DND-41 (cell line): ENCODE measurements around the gene MVP.

Experiments used
- CTCF ChIP-seq: IDR thresholded peaks from 2 replicates; pipeline ENCODE4 v1.5.1; 2012; ENCODE audit warnings: borderline replicate concordance, low read length, moderate library complexity, mild to moderate bottlenecking; ENCODE audit not compliant: poor library complexity, severe bottlenecking; ENCODE audit errors: extremely low read depth
- EZH2 ChIP-seq: IDR thresholded peaks from 3 replicates; pipeline ENCODE4 v1.6.1; 2012; ENCODE audit warnings: borderline replicate concordance, low read depth, mild to moderate bottlenecking, moderate library complexity, low read length, inconsistent platforms; ENCODE audit not compliant: severe bottlenecking

DNA sequence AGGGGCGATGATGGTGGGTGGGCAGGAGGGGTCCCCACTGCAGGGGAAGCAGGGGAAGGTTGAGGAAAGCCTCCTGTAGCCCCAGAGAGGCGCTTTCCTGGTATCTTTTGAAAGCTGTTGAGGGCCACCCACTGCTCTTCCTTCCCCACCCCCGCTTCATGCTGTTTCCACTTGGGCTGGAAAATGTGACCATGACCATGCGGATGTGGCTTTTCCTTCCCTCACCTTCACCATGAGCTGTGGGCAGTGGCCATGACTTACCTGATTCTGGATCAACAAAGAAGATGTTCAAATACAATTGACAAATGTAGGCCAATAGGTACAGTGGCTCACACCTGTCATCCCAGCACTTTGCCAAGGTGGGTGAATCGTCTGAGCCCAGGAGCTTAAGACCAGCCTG lies 13.8 kb downstream of the MVP start:
- TF ChIP-seq CTCF (no peak), EZH2 (no peak)
